ENCODE data around the gene ANAPC7.
"Not testable (repeated sequence)": the region's sequence is repeated elsewhere in the genome, so short reads cannot be mapped to it uniquely, and the experiment has no call there.

- TF ChIP-seq CTCF (IDR thresholded peaks at IDR 0.05); ZFX (IDR thresholded peaks at IDR 0.05; ENCODE audit: borderline replicate concordance): not testable (repeated sequence)
Observed at GRCh38 chr12:110378131-110378790, 25.2 kb downstream of the ANAPC7 start.
